Gastroesophageal sphincter (tissue), 4 donors: Measurements from ENCODE around the gene SINHCAF. TPM values are rescaled to one million over a fixed set of nuclear protein-coding genes. Genes with fewer than 3 reads are reported as not detected.
"Not testable (repeated sequence)": the region's sequence is repeated elsewhere in the genome, so short reads cannot be mapped to it uniquely, and the experiment has no call there.

Experiments
- ATAC-seq: fragments of 150-250 bp; one replicate; pipeline ENCODE4 v1.9.1; 2016; ENCODE audit warnings: mild to moderate bottlenecking, moderate library complexity
- H3K27ac ChIP-seq, 4 donors: fragments of 200-600 bp; sonication (generic) in 3 of 4; 1 replicate in 3 of 4; 2 replicates in 1 of 4; pipeline ENCODE4 v1.5.1; 2016 to 2019
- H3K27me3 ChIP-seq: fragments of 200-600 bp; sonication (generic); one replicate; pipeline ENCODE4 v1.5.1; 2019
- H3K36me3 ChIP-seq, 2 donors: fragments of 200-600 bp; sonication (generic); one replicate each; pipeline ENCODE4 v1.5.1; 2019; ENCODE audit warnings: control low read depth in 1 of 2
- H3K4me1 ChIP-seq, 3 donors: fragments of 200-600 bp; sonication (generic); 1 replicate in 2 of 3; 2 replicates in 1 of 3; pipeline ENCODE4 v1.5.1; 2016 to 2019; ENCODE audit warnings: control low read depth in 2 of 3
- H3K4me3 ChIP-seq, 2 donors: fragments of 200-600 bp; sonication (generic); one replicate each; pipeline ENCODE4 v1.5.1; 2019; ENCODE audit warnings: mild to moderate bottlenecking in 1 of 2, moderate library complexity in 1 of 2
- H3K9me3 ChIP-seq, 3 donors: fragments of 200-600 bp; sonication (generic); one replicate each; pipeline ENCODE4 v1.5.1; 2017 to 2019; ENCODE audit warnings: control low read depth in 2 of 3
- CTCF ChIP-seq, 4 experiments: fragments of 200-600 bp in 2 of 4; fragments of 450-650 bp in 2 of 4; sonication (generic) in 1 of 4; IDR thresholded peaks; one replicate each; pipeline ENCODE4 v1.5.1; 2017 to 2019; ENCODE audit warnings: antibody characterized with exemption in 4 of 4, mild to moderate bottlenecking in 2 of 4, moderate library complexity in 2 of 4
- EP300 ChIP-seq: sonication (generic); formaldehyde crosslinking; IDR thresholded peaks from one replicate; pipeline ENCODE4 v1.6.1; 2017; ENCODE audit warnings: antibody characterized with exemption, mild to moderate bottlenecking
- POLR2A ChIP-seq, 2 donors: fragments of 450-650 bp; IDR thresholded peaks; one replicate each; pipeline ENCODE4 v1.6.1; 2017; ENCODE audit warnings: antibody characterized with exemption in 2 of 2, mild to moderate bottlenecking in 2 of 2, moderate library complexity in 1 of 2
- POLR2AphosphoS5 ChIP-seq: sonication (generic); formaldehyde crosslinking; IDR thresholded peaks from one replicate; pipeline ENCODE4 v1.6.1; 2017; ENCODE audit warnings: antibody characterized with exemption
- WGBS, 2 donors: methylation state at CpG; one replicate each; pipeline ENCODE4 v1.1.5; 2018; ENCODE audit warnings: low coverage in 1 of 2; 5-methylcytosine and 5-hydroxymethylcytosine counted together
- total RNA-seq, 4 donors: library from RNA; depleted of rRNA; stranded (reverse); fragments of >200 nt; gene quantifications; one replicate each; pipeline ENCODE4 v1.1.0, GENCODE V29; 2016

The SINHCAF gene, protein sequence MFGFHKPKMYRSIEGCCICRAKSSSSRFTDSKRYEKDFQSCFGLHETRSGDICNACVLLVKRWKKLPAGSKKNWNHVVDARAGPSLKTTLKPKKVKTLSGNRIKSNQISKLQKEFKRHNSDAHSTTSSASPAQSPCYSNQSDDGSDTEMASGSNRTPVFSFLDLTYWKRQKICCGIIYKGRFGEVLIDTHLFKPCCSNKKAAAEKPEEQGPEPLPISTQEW
- 10 to 100 TPM; 21.7 to 67.8 (median 25.8) TPM for total RNA-seq

DNA sequence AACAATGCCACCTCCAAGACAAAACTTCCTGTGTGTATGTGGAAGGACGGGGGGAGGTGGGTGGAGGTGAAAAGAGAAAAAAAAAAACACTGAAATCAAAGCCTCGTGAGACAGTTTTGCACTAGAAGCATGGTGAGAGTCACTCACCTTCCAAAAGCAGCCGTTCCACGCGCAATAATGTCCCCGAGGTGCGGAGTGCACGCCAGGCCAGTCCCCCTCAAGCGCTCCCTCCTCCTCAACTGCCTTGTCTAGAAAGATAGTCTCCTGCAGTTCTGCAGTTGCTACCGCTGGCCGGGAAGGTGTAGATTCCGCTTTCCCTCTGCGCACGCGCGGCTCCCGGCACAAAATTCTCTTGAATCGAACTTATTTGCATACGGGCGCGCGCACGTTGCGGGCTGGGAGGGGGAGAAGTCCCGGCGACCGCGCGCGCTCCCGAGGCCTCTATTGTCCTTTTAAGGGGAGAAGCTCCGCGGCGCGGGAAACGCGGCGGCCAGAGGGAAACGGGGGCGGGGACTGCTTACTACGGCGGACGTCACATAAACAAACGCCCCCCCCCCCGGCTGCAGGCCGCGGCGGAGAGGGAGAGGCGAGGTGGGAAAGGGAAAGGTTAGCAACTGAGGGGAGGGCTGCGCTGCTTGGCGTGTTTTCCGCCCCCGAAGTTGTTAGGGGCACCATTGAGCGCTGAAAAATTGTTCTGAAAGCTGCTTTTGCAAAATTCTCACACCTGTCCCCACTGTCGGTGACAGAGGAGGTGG, at the start of gene SINHCAF:
TSS of gene SINHCAF (minus strand) at position 274 of the 755 bp plus-strand sequence. CDS start 27,946 bp downstream, outside the sequence.
- no peak for TF ChIP-seq CTCF (IDR thresholded peaks at IDR 0.05)
- peak; percentile 92 for TF ChIP-seq POLR2AphosphoS5
- peak; percentile 64 to 65 for TF ChIP-seq POLR2A (IDR thresholded peaks at IDR 0.05)

DNA sequence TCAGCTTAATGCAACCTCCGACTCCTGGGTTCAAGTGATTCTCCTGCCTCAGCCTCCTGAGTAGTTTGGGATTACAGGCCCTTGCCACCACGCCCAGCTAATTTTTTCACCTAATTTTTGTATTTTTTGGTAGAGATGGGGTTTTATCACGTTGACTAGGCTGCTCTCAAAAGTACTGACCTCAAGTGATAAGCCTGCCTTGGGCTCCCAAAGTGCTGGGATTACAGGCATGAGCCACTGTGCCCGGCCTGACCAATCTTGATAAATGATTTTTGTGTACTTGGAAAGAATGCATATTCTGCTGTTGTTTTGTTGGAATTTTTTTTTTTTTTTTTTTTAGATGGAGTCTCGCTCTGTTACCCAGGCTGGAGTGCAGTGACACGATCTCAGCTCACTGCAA, 49.5 kb upstream of the SINHCAF start:
- H3K4me1 ChIP-seq, H3K9me3 ChIP-seq, H3K27me3 ChIP-seq, H3K36me3 ChIP-seq, ATAC-seq, H3K27ac ChIP-seq, H3K4me3 ChIP-seq: not testable (repeated sequence)
- 77 to 88% methylated on average over 4 to 6 of the region's 6 CpGs for WGBS, 2 donors

More for the DNA sequence above, at the start of gene SINHCAF:
- Histone ChIP-seq H3K4me3 (peak within 1 kb of the TSS; percentile 87 to 89), H3K36me3 (no peaks in the 10 kb centered on the region), H3K4me1 (peaks cover 0 to 33% (median 0%) of the 10 kb centered on the region in 3 donors), H3K27ac (peak within 1 kb of the TSS; percentile 81 to 93 (median 90)), H3K27me3 (no peaks in the 10 kb centered on the region), H3K9me3 (no peaks in the 10 kb centered on the region)
- 0 to 3% methylated on average over 19 to 20 of the region's 55 CpGs for WGBS, 2 donors
- ATAC-seq = peak; percentile 94

- Histone ChIP-seq H3K4me3 (no peak overlapping the region), H3K27me3 (no peaks in the 10 kb centered on the region), H3K4me1 (peaks cover 0 to 10% (median 0%) of the 10 kb centered on the region in 3 donors), H3K27ac (no peak overlapping the region), H3K36me3 (no peaks in the 10 kb centered on the region), H3K9me3 (no peaks in the 10 kb centered on the region)
- 100% methylated on average over 2 of the region's 2 CpGs for WGBS, 2 donors
- ATAC-seq = no peak
- TF ChIP-seq CTCF (IDR thresholded peaks at IDR 0.05) (no peak), POLR2A (IDR thresholded peaks at IDR 0.05) (no peak), POLR2AphosphoS5 (no peak), EP300 (no peak)
These were observed 45.3 kb upstream of the SINHCAF start for GRCh38 chr12:31371256-31371620.

GRCh38 chr12:31370531-31371255, 44.7 kb upstream of the SINHCAF start:
- H3K4me3 ChIP-seq = peak overlapping the region; percentile 15 to 40
- no peak for TF ChIP-seq POLR2AphosphoS5
- no peak for TF ChIP-seq EP300
- TF ChIP-seq CTCF (IDR thresholded peaks at IDR 0.05) = no peak
- TF ChIP-seq POLR2A (IDR thresholded peaks at IDR 0.05) = no peak
- peaks cover 0 to 10% (median 0%) of the 10 kb centered on the region in 3 donors for H3K4me1 ChIP-seq
- 55 to 72% methylated on average over 6 to 10 of the region's 10 CpGs for WGBS, 2 donors
- no peaks in the 10 kb centered on the region for H3K27me3 ChIP-seq
- H3K27ac ChIP-seq = no peak overlapping the region
- H3K36me3 ChIP-seq = no peaks in the 10 kb centered on the region
- peak; percentile 7 for ATAC-seq
- no peaks in the 10 kb centered on the region for H3K9me3 ChIP-seq

DNA sequence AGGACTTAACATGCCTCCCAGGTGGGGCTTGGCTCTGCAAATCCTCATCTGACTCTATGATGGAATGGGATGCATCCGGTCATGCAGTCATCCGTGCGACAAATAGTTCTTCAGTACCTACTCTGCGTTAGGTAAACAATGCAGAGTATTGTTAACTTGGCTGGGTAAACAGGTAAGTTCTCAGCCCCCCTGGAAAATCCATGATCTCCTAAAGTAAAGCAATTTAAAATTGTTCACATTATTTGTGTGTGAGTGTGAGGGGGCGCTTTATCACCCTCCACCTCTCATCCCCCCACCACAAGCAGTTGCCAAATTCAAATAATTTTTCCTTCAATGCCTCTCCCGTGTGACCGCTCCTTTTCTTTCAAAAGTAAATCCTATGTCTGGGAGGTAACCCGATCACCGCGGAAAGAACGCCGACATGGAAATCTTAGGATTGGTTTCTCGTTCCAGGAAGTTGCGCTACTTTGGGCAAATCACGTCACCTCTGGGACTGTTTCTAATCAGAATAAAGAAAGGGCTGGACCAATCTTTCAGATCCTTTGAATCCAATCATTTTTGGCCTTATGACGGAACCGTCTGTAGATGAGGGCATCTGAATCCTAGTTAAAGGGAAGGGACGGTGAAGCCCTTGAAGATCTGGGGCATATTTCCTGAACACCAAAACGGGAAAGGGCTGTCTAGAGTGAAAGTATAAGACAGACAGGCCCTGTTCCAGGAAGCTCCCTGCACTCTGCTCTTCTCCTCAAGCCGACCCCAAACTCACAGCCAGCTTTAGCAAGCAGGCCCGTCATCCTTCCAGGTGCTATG, 44.0 kb upstream of the SINHCAF start:
- Histone ChIP-seq H3K4me1 (peaks cover 0 to 10% (median 0%) of the 10 kb centered on the region in 3 donors), H3K9me3 (no peaks in the 10 kb centered on the region), H3K27ac (no peak overlapping the region), H3K36me3 (no peaks in the 10 kb centered on the region), H3K27me3 (no peaks in the 10 kb centered on the region), H3K4me3 (peak overlapping the region; percentile 15 to 40)
- 31 to 36% methylated on average over 17 to 18 of the region's 21 CpGs for WGBS, 2 donors
- ATAC-seq = peak; percentile 61
- TF ChIP-seq EP300 (no peak), CTCF (IDR thresholded peaks at IDR 0.05) (no peak), POLR2AphosphoS5 (no peak), POLR2A (IDR thresholded peaks at IDR 0.05) (no peak)
